GM19452 (cell line): ENCODE results near the gene RFX3.

ENCODE experiments used
- ATAC-seq: cut with Tn5 transposase; IDR thresholded peaks from one replicate; pipeline ENCODE4 v1.9.1; 2021; ENCODE audit not compliant: unreplicated experiment

Gene RFX3

GRCh38 chr9:3514786-3515185 is 11.0 kb downstream of the RFX3 start:
- ATAC-seq = no peak

GRCh38 chr9:3513265-3513818 is 12.5 kb downstream of the RFX3 start:
- ATAC-seq = no peak

DNA sequence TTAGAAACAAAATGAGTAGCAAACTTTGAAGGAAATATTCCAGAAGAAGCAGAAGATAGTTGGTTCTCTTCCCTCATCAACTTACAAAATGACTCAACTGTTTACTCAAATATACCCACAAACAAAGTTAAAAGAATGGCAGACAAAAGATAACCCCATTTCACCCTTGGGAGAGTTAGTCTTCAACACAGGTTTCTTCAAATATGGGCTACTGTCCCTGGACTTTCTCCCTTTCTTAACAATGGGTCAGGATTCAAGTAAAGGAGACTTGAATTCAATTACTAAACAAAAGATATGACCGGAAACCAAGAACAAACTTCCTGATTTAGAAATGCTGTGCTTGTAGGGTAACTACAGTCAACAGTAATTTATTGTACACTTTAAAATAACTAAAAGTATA is 14.2 kb downstream of the RFX3 start:
- no peak for ATAC-seq

DNA sequence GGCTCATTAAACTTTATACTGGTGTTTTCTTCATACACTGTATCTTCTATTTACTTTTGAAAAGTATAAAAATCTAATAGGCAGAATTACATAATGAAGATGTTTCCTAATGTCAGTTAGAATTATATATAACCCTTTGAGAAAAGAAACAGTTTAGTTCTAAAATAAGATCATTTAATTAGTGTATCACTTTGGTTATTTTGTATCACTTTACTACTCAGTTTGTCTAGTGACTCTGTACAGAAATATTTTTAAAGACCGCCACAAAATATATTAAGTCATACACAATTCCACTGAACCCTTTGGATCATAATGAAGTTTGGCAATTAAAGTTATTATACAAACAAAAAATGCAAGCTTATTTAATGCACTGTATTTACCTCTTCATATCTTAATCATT is 15.0 kb downstream of the RFX3 start:
- ATAC-seq = no peak

- ATAC-seq = no peak
These were observed 15.9 kb downstream of the RFX3 start for GRCh38 chr9:3509926-3510325.

GRCh38 chr9:3508521-3509291 is 17.1 kb downstream of the RFX3 start:
- no peak for ATAC-seq

DNA sequence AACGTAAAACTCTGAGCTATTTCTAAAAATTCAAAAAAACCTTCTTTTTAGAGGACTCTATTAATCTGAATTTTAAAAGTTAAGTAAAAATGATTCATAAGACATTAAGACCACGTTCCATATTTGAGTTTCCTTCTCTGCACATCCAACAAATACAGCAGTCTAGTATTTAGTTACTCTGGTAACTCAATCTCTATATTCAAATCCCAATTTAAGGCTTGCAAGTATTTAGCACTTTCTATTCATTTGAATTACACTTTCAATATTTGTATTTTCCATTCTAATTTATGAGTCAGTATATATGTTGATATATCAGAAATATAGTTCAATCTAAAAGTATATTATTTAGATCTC is 17.7 kb downstream of the RFX3 start:
- no peak for ATAC-seq

DNA sequence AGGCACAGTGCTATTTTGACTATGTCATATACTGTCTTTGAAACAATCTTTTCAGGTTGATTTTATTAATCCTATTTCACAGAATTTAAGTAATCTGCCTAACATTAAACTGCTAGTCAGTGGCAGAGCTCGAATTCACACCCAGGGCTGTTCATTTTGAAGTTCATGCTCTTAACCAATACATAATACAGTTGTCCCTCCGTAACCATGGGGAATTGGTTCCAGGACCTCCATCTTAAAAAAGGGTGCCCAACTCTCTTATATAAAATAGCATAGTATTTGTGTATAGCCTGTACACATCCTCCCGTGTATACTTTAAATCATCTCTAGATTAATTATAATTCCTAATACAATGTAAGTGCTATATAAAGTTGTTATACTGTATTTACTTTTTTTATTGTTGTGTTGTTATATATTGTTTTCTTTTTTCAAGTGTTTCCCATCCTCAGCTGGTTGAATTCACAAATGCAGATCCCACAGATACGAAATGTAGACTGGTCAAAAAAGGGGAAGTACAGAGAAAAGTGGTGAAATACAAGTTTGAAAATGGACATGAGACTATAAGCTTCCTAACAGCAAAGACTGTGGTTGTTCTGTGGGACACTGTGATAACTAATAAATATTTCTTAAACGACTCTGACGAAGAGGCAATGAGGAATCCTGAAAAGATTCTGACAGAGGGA is 18.3 kb downstream of the RFX3 start:
- peak; percentile 71 for ATAC-seq

DNA sequence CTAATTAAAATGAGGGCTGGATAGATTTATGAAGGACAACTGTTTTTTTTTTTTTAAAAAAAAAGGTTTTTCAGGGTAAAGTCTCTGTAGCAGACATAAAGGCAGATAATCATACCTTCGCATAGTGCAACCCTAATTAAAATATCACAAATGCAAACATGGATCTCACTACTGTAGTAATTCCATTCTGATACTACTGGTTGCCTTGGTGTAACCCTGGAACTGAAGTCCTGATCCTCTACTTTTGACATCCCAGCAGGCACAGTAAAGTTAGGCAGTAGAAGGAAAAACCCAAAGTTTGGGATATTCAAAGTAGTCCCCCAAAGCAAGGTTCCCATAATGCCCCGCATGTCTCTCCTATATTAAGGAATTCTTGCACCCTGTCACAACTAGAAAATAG is 19.6 kb downstream of the RFX3 start:
- ATAC-seq = no peak

DNA sequence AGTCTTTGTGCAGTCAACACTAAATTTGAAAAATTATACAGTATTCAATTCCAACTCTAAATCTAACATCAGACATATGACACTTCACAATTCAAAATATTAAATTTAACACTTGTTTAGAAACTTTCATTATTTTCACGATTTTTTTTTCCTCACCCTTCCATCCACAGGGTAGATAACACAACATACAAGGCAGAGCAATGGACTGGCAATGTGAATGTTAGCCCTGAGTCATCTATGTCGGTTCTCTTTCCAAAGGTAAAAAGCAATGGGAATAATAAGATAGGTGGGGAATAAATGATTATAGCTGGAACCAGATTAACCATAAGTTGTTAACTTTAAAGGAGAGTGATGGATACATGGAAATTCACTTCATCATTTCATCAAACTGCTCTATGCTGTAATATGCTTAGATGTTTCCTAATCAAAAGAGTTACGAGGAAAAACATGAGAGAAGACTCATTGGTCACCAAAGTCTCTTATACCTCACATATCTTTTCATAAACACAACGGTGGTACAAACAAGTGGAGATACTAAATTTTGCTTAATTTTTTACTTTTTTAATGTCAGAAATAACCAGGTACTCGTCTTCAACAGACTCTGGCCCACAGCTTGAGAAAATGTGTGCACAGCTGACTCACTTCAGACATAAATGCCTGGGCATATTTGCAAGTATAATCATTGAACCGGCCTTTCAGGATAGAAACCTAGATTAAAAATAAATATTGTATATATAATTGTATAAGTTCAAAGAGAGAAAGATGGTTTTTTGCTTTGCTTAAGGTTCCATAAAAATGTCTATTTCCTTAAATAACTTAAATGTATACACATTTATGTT is 23.0 kb downstream of the RFX3 start:
- no peak for ATAC-seq

DNA sequence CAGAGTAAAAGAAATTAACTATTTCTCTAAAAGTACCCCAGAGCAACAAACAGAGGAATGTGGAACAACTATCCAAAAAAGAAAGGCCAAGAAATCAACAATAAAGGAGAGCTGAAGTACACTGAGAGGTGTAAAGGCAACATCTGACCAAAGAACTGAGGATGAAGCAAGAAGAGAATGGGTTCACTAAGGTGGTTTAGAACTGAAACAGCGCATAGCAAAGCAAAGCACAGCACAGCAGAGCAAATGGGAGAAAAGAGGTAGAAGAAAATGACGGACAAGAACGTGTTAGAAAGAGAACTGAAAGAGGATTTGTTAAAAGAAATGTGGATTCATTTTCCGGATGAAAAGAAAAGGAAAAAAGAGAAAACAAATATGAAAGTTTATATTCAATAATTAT is 25.8 kb downstream of the RFX3 start:
- ATAC-seq = no peak

DNA sequence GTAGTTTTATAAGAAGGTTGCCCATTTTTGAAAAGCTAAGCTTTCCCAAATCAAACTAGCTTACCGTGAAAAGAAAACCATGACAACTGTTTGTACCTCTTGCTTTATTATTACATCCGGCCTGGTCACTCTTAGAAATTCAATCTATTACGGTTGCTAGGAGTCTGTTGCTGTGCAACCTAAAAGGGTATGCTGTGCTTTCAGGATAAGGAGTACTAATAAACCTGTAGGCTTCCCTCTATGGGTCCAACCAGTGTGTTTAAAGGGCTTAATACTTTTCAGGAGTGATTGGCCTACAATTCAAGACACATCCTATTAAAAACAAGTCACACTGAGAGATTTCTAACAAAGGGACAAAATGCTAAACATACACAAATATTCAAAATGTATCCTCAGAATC is 27.1 kb downstream of the RFX3 start:
- no peak for ATAC-seq

- ATAC-seq = no peak
These were observed 27.9 kb downstream of the RFX3 start for GRCh38 chr9:3497857-3498256.

DNA sequence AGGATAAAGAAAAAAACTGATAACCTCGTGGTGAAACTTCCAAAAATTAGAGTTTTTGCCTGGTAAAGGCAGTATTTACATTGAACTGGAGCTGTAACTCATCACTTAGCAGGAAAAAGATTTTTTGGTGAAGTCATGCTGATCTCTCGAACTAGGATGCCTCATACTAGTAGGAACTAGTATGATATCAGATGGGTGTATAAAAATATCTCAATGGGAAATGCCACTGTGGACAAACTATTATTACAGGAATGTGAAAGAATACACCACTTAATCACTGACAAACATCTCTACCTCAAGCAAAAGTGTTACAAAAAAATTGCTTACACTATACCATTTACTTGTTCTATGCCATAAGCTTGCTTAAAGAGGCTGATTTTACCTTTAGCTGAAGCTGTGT is 28.4 kb downstream of the RFX3 start:
- ATAC-seq = no peak

- no peak for ATAC-seq
These were observed 29.9 kb downstream of the RFX3 start for GRCh38 chr9:3495855-3496254.

GRCh38 chr9:3492214-3492613 is 33.6 kb downstream of the RFX3 start:
- ATAC-seq = no peak

DNA sequence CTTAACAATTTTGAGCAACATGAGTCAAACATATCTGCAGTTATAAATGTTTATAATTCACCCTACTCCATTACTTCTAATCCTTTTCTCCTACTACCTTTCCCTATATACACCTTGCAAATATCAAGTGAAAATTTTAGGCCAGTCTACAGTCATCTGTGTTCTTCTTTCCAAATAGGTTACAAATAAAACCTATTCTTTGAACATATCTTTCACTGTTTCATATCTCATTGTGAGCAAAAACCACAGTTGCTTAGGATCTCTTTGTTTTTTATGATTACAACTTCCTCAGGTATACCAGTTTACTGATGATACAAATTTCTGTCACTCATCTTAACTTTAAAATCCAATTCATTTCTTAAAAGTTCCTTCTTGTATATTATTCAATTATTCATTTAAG is 34.4 kb downstream of the RFX3 start:
- ATAC-seq = no peak

- no peak for ATAC-seq
These were observed 34.8 kb downstream of the RFX3 start for GRCh38 chr9:3490957-3491356.

DNA sequence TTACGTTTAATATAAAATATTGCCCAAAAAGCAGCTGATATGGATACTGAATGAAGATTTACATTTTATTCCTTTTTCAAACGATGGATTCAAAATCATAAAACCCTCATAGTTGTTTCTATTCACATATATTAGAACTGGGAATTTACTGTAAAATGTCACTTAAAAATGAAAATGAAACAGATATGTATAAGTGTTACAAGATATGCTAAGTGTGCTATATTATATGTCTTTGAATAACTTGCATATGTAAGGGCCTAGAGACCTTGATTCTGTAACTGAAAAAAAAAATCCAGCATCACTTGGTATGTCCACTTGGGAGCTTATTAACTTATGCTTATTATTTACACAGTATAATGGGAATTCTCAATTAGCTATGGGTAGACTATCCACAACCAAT is 43.2 kb downstream of the RFX3 start:
- no peak for ATAC-seq

- no peak for ATAC-seq
These were observed 45.5 kb downstream of the RFX3 start for GRCh38 chr9:3480353-3480655.

DNA sequence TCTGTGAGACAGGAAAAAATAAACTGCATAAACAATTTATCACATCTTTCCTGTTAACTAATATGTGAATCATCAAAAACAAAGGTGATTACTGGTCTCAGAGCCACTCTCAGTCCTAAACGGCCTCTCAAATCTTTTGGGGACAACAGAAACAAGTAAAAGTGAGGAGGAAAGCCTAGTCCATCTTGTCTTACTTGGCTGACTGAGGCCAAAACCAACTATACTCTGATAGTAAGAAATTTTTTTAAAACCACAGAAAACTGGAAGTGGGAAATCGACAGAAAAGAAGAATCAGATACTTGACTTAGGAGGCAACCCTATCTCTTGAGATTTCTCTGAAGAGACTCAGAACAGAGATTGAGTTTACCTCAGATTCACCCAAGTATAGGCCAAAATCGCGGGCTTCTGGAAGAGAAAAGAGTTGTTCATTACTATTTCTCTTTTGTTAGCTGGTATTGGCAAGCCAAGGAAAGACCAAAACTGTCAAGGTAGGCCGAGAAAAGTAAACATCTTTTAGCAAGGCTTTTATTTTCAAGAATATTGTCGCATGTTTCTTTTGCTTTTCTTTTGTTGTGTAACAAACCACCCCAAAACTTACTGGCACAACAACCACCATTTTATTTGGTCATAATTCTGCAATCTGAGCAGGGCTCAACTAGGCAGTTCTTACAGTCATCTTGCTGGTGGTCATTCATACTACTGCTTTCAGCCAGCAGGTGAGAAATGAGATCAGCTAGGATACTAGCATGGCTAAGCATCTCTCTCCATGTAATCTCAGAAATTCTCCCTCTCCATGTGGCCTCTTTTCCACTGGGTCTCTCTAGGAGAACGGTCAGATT is 46.1 kb downstream of the RFX3 start:
- ATAC-seq = peak; percentile 36
